GM19328 (cell line): ENCODE data around the gene MIDN.

Experiments used
- ATAC-seq: cut with Tn5 transposase; IDR thresholded peaks from one replicate; pipeline ENCODE4 v1.9.1; 2021; ENCODE audit warnings: mild to moderate bottlenecking, moderate library complexity; ENCODE audit not compliant: unreplicated experiment

The MIDN gene

GRCh38 chr19:1268226-1269064 lies 20.1 kb downstream of the MIDN start:
- ATAC-seq = no peak

- peak; percentile 44 for ATAC-seq
Observed at GRCh38 chr19:1269065-1269477, 20.7 kb downstream of the MIDN start, which contains the start of gene CIRBP. Gene CIRBP, plus strand, starts transcription at chr19:1269332. Its CDS starts 1,602 bp downstream, at chr19:1270934.

GRCh38 chr19:1269478-1270212 lies 21.3 kb downstream of the MIDN start:
- ATAC-seq = peak; percentile 30

GRCh38 chr19:1270213-1270853 lies 21.9 kb downstream of the MIDN start:
- no peak for ATAC-seq

DNA sequence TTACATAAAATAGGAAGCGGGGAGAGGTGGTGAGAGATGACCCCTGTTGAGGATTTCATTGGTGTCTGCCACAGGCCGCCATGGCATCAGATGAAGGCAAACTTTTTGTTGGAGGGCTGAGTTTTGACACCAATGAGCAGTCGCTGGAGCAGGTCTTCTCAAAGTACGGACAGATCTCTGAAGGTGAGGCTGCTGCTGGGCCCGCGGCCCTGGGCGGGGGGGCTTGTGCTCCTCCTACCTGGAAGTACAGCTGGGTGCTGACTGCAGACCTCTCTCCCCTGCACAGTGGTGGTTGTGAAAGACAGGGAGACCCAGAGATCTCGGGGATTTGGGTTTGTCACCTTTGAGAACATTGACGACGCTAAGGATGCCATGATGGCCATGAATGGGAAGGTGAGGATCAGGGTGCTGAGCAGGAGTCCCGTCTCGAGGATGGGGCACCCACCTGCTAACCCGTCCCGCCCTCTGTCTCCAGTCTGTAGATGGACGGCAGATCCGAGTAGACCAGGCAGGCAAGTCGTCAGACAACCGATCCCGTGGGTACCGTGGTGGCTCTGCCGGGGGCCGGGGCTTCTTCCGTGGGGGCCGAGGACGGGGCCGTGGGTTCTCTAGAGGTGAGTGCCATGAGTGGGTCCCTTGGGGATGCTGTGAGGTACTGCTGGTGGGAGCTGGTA lies 22.6 kb downstream of the MIDN start:
- ATAC-seq = no peak

DNA sequence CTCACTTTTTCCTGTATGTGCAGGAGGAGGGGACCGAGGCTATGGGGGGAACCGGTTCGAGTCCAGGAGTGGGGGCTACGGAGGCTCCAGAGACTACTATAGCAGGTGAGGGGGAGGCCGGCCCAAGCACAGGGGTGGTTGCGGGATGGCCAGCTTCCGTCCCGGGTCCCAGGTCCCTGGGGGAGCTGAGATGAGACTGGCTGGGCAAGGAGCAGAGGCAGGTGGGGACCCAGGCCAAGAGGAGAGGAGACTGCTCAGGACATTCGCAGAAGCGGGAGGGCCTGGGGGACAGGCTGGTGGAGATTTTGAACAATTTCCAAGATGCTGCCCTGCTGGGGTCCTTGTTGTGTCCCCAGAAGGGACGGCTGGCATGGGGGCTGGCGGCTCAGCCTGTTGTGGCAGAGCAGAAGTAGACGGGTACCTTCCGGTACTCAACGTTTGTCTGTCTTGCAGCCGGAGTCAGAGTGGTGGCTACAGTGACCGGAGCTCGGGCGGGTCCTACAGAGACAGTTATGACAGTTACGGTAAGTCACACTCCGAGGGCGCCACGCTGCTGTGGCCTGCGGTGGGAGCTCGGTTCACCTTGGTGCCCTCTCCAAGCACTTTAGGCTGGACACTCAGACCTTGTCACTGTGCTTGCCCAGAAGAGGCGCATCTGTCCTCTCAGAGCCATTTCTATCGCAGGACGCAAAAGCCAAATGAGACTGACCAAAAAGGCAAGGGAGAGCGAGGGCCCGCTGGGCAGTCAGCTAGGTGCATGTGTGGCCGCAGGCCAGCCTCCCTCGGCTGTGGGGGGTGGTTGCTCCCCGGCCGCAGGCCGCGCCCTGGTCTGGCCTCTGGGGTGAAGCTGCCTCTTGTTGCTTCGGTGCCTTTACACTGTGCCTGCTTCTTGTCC lies 23.4 kb downstream of the MIDN start:
- ATAC-seq = no peak

DNA sequence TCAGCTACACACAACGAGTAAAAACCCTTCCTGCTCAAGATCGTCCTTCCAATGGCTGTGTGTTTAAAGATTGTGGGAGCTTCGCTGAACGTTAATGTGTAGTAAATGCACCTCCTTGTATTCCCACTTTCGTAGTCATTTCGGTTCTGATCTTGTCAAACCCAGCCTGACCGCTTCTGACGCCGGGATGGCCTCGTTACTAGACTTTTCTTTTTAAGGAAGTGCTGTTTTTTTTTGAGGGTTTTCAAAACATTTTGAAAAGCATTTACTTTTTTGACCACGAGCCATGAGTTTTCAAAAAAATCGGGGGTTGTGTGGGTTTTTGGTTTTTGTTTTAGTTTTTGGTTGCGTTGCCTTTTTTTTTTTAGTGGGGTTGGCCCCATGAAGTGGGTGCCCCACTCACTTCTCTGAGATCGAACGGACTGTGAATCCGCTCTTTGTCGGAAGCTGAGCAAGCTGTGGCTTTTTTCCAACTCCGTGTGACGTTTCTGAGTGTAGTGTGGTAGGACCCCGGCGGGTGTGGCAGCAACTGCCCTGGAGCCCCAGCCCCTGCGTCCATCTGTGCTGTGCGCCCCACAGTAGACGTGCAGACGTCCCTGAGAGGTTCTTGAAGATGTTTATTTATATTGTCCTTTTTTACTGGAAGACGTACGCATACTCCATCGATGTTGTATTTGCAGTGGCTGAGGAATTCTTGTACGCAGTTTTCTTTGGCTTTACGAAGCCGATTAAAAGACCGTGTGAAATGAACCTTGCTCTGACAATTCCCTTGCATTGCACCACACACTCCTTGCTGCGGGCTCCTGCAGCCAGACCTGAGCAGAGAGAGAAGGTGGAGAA lies 24.3 kb downstream of the MIDN start:
- no peak for ATAC-seq

DNA sequence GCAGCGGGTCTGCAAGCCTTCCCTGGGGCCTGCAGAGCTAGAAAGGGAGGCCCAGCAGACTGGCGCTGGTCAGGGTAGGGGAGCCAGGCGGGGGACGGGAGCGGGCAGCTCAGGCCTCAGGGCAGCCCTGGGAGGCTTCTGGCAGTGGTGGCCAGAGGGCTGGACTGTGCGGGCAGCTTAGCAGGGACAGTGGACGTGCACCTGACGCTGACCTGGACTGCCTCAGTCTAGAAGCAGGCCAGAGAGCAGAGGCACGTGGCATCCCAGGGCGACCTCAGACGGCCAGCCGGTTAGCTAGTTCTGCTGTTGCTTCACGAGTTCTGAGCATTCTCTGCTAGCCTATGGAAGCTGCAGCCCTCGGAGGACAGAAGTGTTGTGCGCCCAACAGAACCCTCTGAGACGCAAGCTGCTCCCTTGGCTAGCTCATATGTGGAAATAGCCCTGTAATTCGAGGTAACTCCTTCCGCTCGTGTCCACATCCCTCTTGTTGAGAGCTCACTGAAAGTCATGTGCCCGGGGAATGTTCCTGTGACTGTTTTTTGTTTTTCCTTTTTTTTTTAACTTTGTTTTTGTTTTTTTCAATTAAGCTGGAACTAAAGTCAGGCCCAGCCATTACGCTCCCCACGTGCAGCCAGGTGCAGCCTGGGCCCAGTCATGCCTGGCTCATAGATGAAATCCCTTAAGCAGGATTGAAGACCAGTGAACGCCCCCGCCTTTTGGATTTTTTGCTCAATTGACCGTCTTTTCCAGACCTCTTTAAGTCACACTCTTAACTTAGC lies 25.1 kb downstream of the MIDN start:
- ATAC-seq = no peak

DNA sequence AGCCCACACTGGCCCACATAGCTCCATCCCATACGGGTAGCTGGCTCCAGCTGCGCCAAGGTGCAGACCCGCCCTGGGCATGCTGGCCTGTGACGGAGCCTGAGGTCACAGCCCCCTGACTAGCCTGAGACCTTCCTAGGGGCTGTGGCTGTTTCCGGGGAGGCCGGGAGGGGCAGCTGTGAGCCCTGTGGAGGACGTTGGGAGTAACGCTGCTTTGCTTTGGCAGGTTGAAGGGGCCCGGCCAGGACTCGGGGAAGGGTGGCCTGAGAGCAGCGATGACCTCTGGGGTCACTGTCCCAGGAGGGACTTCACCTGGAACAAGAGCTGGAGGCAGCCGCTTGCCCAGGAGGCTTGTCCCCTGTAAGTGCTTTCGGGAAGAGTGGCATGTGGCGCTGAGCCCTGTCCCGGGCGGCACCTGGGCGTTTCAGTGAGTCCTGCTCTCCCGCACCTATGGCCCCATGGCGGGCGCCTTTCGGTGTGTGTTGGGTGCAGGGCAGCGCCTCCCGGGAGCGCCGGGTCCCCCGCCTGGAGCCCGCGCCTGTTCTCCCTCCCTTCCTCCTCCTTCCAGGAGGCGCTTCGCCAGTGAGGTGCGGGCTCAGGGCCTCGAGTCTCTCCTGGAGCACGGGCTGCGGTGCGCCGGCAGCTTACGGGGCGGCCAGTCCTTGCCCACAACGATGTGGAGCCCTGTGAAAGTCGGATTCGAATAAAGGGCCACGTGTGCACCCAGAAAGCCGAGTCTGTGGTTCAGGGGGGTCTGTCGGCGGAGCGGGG lies 25.9 kb downstream of the MIDN start:
- ATAC-seq = no peak

DNA sequence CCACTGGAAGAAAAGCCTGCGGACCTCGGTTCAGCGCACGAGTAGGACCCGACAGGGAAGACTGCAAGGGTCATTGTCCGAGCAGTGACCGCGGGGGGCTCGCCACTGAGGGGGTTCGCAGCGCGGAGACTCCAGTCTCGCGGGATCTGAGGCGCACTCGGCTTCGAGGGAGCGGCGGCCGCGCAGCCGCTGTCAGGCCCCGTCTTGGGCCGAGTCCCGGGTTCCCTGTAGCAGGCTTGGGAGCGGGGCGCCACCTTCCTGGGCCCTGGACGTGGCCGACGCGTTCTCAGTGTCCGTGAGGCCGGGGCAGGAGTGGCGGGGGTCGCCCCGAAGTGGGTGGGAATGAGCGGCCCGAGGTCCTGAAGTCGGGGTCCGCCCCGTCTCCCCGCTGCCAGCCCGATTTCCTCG lies 26.5 kb downstream of the MIDN start:
- no peak for ATAC-seq

DNA sequence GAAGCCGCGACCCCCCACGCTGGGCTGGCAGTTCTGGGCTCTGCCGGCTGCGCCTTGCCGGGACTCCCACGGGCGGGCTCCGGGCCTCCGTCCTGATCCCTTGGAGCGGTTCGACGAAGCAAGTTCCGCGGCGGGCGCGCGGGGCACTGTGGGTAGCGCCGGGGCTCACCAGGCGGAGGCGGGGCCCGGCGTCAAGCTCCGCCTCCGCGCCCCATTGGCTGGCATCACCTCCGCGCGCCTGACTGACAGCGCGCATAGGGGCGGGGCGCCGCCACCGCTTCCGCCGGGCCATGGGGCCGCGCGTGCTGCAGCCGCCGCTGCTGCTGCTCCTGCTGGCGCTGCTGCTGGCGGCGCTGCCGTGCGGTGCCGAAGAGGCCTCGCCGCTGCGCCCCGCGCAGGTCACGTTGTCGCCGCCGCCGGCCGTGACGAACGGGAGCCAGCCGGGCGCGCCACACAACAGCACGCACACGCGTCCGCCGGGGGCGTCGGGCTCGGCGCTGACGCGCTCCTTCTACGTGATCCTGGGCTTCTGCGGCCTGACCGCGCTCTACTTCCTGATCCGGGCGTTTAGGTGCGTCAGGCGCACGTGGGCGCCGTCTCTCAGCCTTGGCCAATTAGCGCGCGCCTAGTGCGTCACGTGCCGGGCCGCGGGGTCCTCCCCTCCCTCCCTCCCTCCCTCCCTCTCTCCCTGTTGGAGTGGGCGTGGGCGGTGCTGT lies 27.0 kb downstream of the MIDN start, which contains the start of gene FAM174C:
TSS of gene FAM174C (plus strand) at position 271 of the 716 bp plus-strand sequence. CDS start at position 291, 20 bp downstream.
- peak; percentile 79 for ATAC-seq

GRCh38 chr19:1275976-1276627 lies 27.7 kb downstream of the MIDN start:
- ATAC-seq = no peak

DNA sequence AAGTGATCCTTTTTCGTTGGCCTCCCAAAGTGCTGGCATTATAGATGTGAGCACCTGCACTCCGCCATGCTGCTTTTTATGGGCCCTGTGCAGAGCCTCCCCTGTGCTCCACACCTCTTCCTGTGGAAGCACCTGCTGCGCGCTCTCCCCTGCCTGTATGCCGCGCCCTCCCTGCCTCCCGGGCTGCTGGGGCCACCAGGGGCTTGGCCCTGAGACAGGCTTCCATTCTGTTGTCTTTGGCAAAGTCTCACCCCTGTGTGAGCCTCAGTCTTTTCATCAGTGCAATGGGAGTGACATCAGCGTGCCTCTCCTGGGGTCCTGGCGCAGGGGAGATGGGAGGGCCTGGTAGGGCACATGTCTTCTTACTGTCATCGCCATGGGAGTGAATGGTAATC lies 28.2 kb downstream of the MIDN start:
- ATAC-seq = no peak

- no peak for ATAC-seq
Observed at GRCh38 chr19:1277061-1277460, 28.7 kb downstream of the MIDN start.

GRCh38 chr19:1278074-1278473 lies 29.7 kb downstream of the MIDN start:
- no peak for ATAC-seq
